Neutrophil (primary cell): ENCODE measurements around the gene GYPB.
"Not testable (repeated sequence)": the region's sequence is repeated elsewhere in the genome, so short reads cannot be mapped to it uniquely, and the experiment has no call there.

Source experiments
- H3K27ac ChIP-seq: fragments of 200-600 bp; sonication (generic); 2 replicates; pipeline ENCODE4 v1.5.1; 2016; ENCODE audit warnings: mild to moderate bottlenecking, moderate library complexity
- H3K27me3 ChIP-seq: fragments of 200-600 bp; sonication (generic); 2 replicates; pipeline ENCODE4 v1.6.0; 2016; ENCODE audit warnings: mild to moderate bottlenecking
- H3K36me3 ChIP-seq: fragments of 200-600 bp; sonication (generic); 2 replicates; pipeline ENCODE4 v1.5.1; 2017
- H3K4me1 ChIP-seq, 2 experiments: fragments of 200-600 bp in 1 of 2; sonication (generic) in 1 of 2; 1 replicate in 1 of 2; 2 replicates in 1 of 2; pipeline versions ENCODE4 v1.5.1 to v1.6.1; 2013 to 2016; ENCODE audit warnings: low read depth in 1 of 2, low read length in 1 of 2, mild to moderate bottlenecking in 1 of 2, moderate library complexity in 1 of 2; ENCODE audit not compliant: control insufficient read depth in 1 of 2, insufficient read depth in 1 of 2
- H3K4me3 ChIP-seq, 2 experiments: fragments of 200-600 bp in 1 of 2; sonication (generic) in 1 of 2; 1 replicate in 1 of 2; 2 replicates in 1 of 2; pipeline ENCODE4 v1.5.1; 2013 to 2016; ENCODE audit warnings: low read depth in 1 of 2, low read length in 1 of 2, mild to moderate bottlenecking in 1 of 2, moderate library complexity in 1 of 2
- H3K9me3 ChIP-seq: fragments of 200-600 bp; sonication (generic); 2 replicates; pipeline ENCODE4 v1.5.1; 2016
- TF ChIP-seq, protein P1 (sequence below): fragments of 200-600 bp; sonication (generic); IDR thresholded peaks from 2 replicates; pipeline ENCODE4 v1.5.1; 2016; ENCODE audit warnings: antibody characterized with exemption

Gene GYPB

GRCh38 chr4:144019277-144019676 lies at the start of gene GYPB:
Gene GYPB, minus strand, starts transcription at chr4:144019380. Its CDS starts 93 bp downstream, at chr4:144019287.
- H3K4me1 ChIP-seq, H3K4me3 ChIP-seq: not testable (repeated sequence)

GRCh38 chr4:144061556-144061955 lies 42.4 kb upstream of the GYPB start:
- H3K4me1 ChIP-seq, H3K9me3 ChIP-seq, H3K27me3 ChIP-seq, H3K27ac ChIP-seq, H3K36me3 ChIP-seq, H3K4me3 ChIP-seq: not testable (repeated sequence)

More at GRCh38 chr4:144019277-144019676, at the start of gene GYPB:
- H3K9me3 ChIP-seq, H3K36me3 ChIP-seq, H3K27me3 ChIP-seq, H3K27ac ChIP-seq: not testable (repeated sequence)

DNA sequence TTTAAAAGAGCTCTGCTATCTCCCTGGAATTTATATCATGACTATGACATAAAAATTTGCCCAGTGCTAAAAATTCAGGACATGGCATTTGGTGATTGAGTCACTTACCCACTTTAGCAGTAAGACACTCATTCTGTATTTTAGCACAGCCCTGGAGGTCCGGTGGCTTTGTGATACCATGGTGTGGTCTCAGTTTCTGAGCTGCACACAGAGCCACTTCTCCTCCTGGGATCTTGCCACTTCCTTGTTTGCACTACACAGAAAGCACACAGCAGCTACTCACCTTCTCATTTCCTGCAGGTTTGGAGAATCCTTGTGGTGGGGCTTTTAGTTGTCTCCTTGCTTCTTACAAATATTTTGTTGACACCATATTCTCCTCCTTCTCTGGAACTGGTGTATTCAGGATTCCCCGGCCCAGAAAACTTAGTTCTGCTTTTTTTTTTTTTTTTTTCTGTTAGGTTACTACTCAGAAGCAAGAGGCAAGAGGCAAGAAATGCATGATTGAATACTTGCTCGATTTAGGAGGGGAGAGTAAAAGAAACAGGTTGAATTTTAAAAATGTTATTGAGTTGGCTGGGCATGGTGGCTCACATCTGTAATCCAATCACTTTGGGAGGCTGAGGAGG lies 41.2 kb upstream of the GYPB start:
- H3K27ac ChIP-seq, H3K27me3 ChIP-seq, H3K36me3 ChIP-seq, H3K9me3 ChIP-seq, H3K4me1 ChIP-seq, H3K4me3 ChIP-seq: not testable (repeated sequence)

GRCh38 chr4:144056800-144057199 lies 37.6 kb upstream of the GYPB start:
- no peaks in the 10 kb centered on the region for H3K9me3 ChIP-seq
- no peaks in the 10 kb centered on the region for H3K36me3 ChIP-seq
- TF ChIP-seq, protein P1, sequence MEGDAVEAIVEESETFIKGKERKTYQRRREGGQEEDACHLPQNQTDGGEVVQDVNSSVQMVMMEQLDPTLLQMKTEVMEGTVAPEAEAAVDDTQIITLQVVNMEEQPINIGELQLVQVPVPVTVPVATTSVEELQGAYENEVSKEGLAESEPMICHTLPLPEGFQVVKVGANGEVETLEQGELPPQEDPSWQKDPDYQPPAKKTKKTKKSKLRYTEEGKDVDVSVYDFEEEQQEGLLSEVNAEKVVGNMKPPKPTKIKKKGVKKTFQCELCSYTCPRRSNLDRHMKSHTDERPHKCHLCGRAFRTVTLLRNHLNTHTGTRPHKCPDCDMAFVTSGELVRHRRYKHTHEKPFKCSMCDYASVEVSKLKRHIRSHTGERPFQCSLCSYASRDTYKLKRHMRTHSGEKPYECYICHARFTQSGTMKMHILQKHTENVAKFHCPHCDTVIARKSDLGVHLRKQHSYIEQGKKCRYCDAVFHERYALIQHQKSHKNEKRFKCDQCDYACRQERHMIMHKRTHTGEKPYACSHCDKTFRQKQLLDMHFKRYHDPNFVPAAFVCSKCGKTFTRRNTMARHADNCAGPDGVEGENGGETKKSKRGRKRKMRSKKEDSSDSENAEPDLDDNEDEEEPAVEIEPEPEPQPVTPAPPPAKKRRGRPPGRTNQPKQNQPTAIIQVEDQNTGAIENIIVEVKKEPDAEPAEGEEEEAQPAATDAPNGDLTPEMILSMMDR = no peak
- H3K4me1 ChIP-seq = no peaks in the 10 kb centered on the region
- H3K27ac ChIP-seq = no peak overlapping the region
- H3K4me3 ChIP-seq = no peak overlapping the region
- no peaks in the 10 kb centered on the region for H3K27me3 ChIP-seq

DNA sequence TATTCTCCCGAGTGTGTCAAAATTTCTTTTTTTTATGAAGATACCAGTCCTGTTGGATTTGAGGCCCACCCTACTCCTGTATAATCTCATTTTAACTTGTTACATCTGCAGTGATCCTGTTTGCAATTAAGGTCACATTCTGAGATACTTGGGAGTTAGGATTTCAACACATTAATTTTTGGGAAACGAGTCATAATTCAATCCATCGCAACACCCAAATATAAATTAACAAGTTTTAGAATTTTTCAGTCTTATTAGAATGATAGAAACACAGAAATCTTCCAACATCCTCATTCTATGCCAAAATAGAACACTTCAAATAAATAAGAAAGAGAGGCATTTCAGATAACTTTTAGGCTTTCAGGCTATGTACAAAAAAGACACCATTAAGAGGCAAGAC lies 36.2 kb upstream of the GYPB start:
- not testable (repeated sequence) for H3K9me3 ChIP-seq, H3K27me3 ChIP-seq, H3K36me3 ChIP-seq, H3K4me1 ChIP-seq, H3K27ac ChIP-seq, H3K4me3 ChIP-seq

GRCh38 chr4:144051494-144051893 lies 32.3 kb upstream of the GYPB start:
- not testable (repeated sequence) for H3K9me3 ChIP-seq, H3K4me3 ChIP-seq, H3K4me1 ChIP-seq, H3K27ac ChIP-seq, H3K27me3 ChIP-seq, H3K36me3 ChIP-seq

DNA sequence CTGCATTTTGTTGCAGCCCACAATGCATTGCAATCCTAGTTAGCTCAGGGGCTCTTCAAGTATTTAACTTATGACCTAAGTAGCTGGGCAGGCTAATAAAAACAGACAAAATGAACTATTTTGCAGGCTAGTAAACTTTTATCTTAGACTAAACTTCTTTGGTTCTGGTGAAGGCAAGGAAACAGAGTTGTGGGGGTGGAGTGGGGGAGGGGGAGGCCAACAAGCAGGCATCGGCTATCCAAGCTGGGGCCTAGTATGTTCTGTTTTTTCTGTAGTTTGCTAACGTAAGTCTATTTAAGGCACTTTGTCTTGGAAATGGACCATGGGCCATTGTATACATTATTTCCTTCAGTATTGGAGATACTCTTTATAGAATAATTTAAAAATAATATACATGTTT lies 31.5 kb upstream of the GYPB start:
- not testable (repeated sequence) for H3K36me3 ChIP-seq, H3K4me1 ChIP-seq, H3K9me3 ChIP-seq, H3K27ac ChIP-seq, H3K27me3 ChIP-seq, H3K4me3 ChIP-seq

- not testable (repeated sequence) for H3K27me3 ChIP-seq, H3K4me1 ChIP-seq, H3K27ac ChIP-seq, H3K4me3 ChIP-seq, H3K36me3 ChIP-seq, H3K9me3 ChIP-seq
Observed at GRCh38 chr4:144049495-144050424, 30.6 kb upstream of the GYPB start.

DNA sequence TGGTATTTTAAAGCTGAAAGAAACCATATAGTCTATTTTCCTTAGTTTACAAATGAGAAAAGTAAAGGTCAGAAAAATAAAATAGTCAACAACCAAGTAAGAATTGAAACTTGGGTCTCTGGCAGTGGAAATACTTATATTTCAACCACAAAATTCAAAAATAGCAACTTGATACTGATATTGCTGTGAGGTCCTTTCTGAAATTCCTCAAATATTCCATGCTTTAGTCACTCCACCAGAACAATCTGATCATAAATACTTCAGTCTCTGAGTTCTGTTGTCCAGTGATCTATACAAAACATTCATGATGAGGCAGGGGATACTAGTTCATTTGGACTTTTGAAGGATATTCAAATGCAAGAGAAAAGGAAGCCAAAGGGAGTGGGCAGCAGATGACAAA lies 25.8 kb upstream of the GYPB start:
- H3K36me3 ChIP-seq, H3K27me3 ChIP-seq, H3K9me3 ChIP-seq, H3K4me3 ChIP-seq, H3K27ac ChIP-seq, H3K4me1 ChIP-seq: not testable (repeated sequence)

DNA sequence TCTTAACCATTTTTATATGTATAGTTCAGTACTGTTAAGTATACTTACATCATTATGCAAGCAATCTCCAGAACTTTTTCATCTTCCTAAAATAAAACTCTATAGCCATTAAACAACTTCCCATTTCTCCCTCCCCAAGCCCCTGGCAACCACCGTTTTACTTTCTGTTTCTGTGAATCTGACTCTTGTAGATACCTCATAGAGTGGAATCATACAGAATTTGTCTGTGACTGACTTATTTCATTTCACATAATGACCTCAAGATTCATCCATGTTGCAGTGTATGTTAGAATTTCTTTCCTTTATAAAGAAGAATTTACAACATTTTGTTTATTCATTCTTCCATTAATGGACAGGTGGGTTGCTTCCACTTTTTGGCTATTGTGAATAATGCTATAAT lies 13.4 kb upstream of the GYPB start:
- H3K4me3 ChIP-seq = not testable (repeated sequence)

GRCh38 chr4:144031875-144032274 lies 12.7 kb upstream of the GYPB start:
- not testable (repeated sequence) for H3K9me3 ChIP-seq, H3K27me3 ChIP-seq, H3K36me3 ChIP-seq, H3K4me3 ChIP-seq, H3K4me1 ChIP-seq, H3K27ac ChIP-seq

More for the DNA sequence above, 13.4 kb upstream of the GYPB start:
- not testable (repeated sequence) for H3K4me1 ChIP-seq, H3K9me3 ChIP-seq, H3K27ac ChIP-seq, H3K27me3 ChIP-seq, H3K36me3 ChIP-seq

GRCh38 chr4:144031369-144031768 lies 12.2 kb upstream of the GYPB start:
- H3K9me3 ChIP-seq, H3K4me3 ChIP-seq, H3K27ac ChIP-seq, H3K27me3 ChIP-seq, H3K36me3 ChIP-seq, H3K4me1 ChIP-seq: not testable (repeated sequence)

GRCh38 chr4:144030708-144031107 lies 11.5 kb upstream of the GYPB start:
- not testable (repeated sequence) for H3K36me3 ChIP-seq, H3K9me3 ChIP-seq, H3K27ac ChIP-seq, H3K4me3 ChIP-seq, H3K4me1 ChIP-seq, H3K27me3 ChIP-seq
